ENCODE data around the gene CREB3L1.

- TF ChIP-seq CTCF (conservative IDR thresholded peaks at IDR 0.05 in 1 of 2, IDR thresholded peaks at IDR 0.05 in 1 of 2; ENCODE audit: extremely low read depth in 1 of 2, insufficient read depth in 1 of 2, low read depth in 1 of 2, low read length in 2 of 2): peak; percentile 58 to 78
- no peak for TF ChIP-seq EZH2 (IDR thresholded peaks at IDR 0.05; ENCODE audit: borderline replicate concordance, low read length)
Measured at GRCh38 chr11:46367244-46367915, 89.9 kb downstream of the CREB3L1 start.

Data from mammary epithelial cell (primary cell).